Naive thymus-derived CD4-positive, alpha-beta T cell (primary cell): ENCODE data around the gene MROH7. TPM values are rescaled to one million over a fixed set of nuclear protein-coding genes. Genes with fewer than 3 reads are reported as not detected.
A peak's percentile ranks its signal among the peaks of the same experiment; 100 is the strongest.

ENCODE experiments used
- ATAC-seq: fragments of 150-1000 bp; cut with Tn5 transposase; 2 replicates; pipeline ENCODE4 v1.10.0; 2021; ENCODE audit warnings: mild to moderate bottlenecking, moderate library complexity
- CTCF ChIA-PET: fragments of 350-600 bp; sonication (Branson Sonifier 250); formaldehyde crosslinking; loops from one replicate; lab custom pipeline; 2021; ENCODE audit warnings: antibody characterized with exemption; lab: Charles Lee
- POLR2A ChIA-PET: fragments of 350-600 bp; sonication (Branson Sonifier 250); formaldehyde crosslinking; loops from one replicate; lab custom pipeline; 2021; ENCODE audit warnings: antibody characterized with exemption, inconsistent platforms; lab: Charles Lee
- DNase-seq, 9 donors: peaks; one replicate each; pipeline versions ENCODE4 v3.0.0 to v3.0.0-alpha.2; 2020 to 2022; ENCODE audit warnings: mixed read lengths in 1 of 9
- H3K27ac ChIP-seq: one replicate; pipeline ENCODE4 v1.7.0; 2013; ENCODE audit warnings: mild to moderate bottlenecking, low read depth, low read length, moderate library complexity
- H3K27me3 ChIP-seq, 2 donors: one replicate each; pipeline ENCODE4 v1.7.0; 2013; ENCODE audit warnings: low read length in 2 of 2, mild to moderate bottlenecking in 2 of 2, moderate library complexity in 2 of 2; ENCODE audit not compliant: control insufficient read depth in 2 of 2, insufficient read depth in 2 of 2
- H3K36me3 ChIP-seq, 3 experiments: 1 replicate in 2 of 3; 2 replicates in 1 of 3; pipeline ENCODE4 v1.7.0; 2013; ENCODE audit warnings: low read length in 3 of 3, mild to moderate bottlenecking in 3 of 3, moderate library complexity in 1 of 3; ENCODE audit not compliant: insufficient read depth in 3 of 3, control insufficient read depth in 2 of 3
- H3K4me1 ChIP-seq, 2 donors: one replicate each; pipeline ENCODE4 v1.7.0; 2013; ENCODE audit warnings: low read length in 2 of 2, mild to moderate bottlenecking in 2 of 2, moderate library complexity in 1 of 2; ENCODE audit not compliant: control insufficient read depth in 2 of 2, insufficient read depth in 2 of 2
- H3K4me3 ChIP-seq: 2 replicates; pipeline ENCODE4 v1.7.0; 2013; ENCODE audit warnings: mild to moderate bottlenecking, low read length
- H3K9me3 ChIP-seq, 3 experiments: 1 replicate in 2 of 3; 2 replicates in 1 of 3; pipeline ENCODE4 v1.7.0; 2013; ENCODE audit warnings: low read length in 3 of 3; ENCODE audit not compliant: control insufficient read depth in 2 of 3
- H3K27ac Mint-ChIP-seq, 9 donors: one replicate each; pipeline ENCODE4 v1.8.0; 2020 to 2022; ENCODE audit warnings: mixed read lengths in 9 of 9, mild to moderate bottlenecking in 8 of 9, moderate library complexity in 5 of 9, inconsistent platforms in 2 of 9
- H3K27me3 Mint-ChIP-seq, 5 donors: one replicate each; pipeline ENCODE4 v1.8.0; 2021 to 2022; ENCODE audit warnings: mixed read lengths in 5 of 5, mild to moderate bottlenecking in 1 of 5
- H3K36me3 Mint-ChIP-seq, 5 donors: one replicate each; pipeline ENCODE4 v1.8.0; 2020 to 2022; ENCODE audit warnings: mixed read lengths in 5 of 5, mild to moderate bottlenecking in 3 of 5, inconsistent platforms in 1 of 5
- H3K4me1 Mint-ChIP-seq, 7 donors: one replicate each; pipeline ENCODE4 v1.8.0; 2020 to 2022; ENCODE audit warnings: mixed read lengths in 7 of 7, mild to moderate bottlenecking in 3 of 7, inconsistent platforms in 1 of 7
- H3K4me3 Mint-ChIP-seq, 10 donors: one replicate each; pipeline ENCODE4 v1.8.0; 2020 to 2022; ENCODE audit warnings: mild to moderate bottlenecking in 10 of 10, mixed read lengths in 10 of 10, moderate library complexity in 6 of 10, inconsistent platforms in 2 of 10
- H3K9me3 Mint-ChIP-seq, 11 donors: one replicate each; pipeline ENCODE4 v1.8.0; 2020 to 2022; ENCODE audit warnings: mixed read lengths in 11 of 11, mild to moderate bottlenecking in 4 of 11, inconsistent platforms in 1 of 11, moderate library complexity in 1 of 11
- intact Hi-C, 2 donors: fragments of 100-400 bp; cut with micrococcal nuclease; formaldehyde crosslinking; loops; one replicate each; pipeline ENCODE4 v1.15.1; 2023
- polyA plus RNA-seq, 2 donors: library from polyadenylated mRNA; unstranded; fragments of 300-500 nt; fragmentation: Illumina TruSeq; gene quantifications; one replicate each; pipeline ENCODE4 v1.2.3, GENCODE V29; 2021
- total RNA-seq, 6 experiments: library from RNA in 5 of 6; stranded (reverse) in 5 of 6; gene quantifications; 1 replicate in 5 of 6; 2 replicates in 1 of 6; pipeline ENCODE4 v1.2.3 and lab custom pipeline; 2021 to 2026

MROH7 gene
- total and polyA plus RNA-seq, 7 experiments from 2014 or later = 0.15 to 1.9 (median 0.33) TPM; not detected in 3

DNA sequence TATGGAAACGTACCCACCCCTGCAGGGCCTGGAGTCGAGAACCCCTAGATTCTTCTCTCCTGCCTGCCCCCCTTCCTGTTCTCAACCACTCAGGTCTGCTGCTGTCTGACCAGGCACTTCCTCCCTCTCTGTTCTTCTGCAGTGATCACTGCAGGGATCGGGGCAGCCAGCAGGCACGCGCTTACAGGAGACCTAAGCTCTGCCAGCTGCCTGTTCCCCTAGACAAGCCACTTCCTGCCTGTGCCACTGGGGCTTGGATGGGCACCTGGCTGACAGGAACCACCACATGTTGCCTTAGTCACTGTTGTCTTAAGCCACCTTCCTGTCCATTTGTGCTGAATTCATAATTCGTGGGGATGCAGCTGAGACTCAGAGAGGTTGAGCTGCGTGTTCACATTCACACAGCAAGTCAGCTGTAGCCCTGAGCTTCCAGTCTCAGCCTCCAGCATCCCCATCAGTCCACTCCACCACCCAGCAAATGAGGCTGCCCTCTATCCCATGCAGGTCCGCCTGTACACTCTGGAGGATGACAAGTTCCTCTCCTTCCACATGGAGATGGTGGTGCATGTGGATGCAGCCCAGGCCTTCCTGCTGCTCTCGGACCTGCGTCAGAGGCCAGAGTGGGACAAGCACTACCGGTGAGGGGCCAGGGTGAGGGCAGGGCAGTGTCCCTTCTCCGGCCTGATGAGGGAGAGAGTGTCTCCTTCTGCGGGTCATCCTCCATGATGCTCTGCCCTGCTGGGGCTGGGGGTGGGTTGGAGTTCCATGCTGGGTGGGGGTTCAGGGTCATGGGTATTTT, 36.8 kb upstream of the MROH7 start:
- H3K27me3 ChIP-seq = no peaks in the 10 kb centered on the region
- DNase-seq (peak in 8 of 9 donors; percentile 15 to 47 (median 41)), ATAC-seq (peak; percentile 52)
- no peaks in the 10 kb centered on the region for H3K27me3 Mint-ChIP-seq
- H3K4me1 ChIP-seq = peaks cover 0 to 14% of the 10 kb centered on the region in 2 donors
- H3K27ac Mint-ChIP-seq = peak overlapping the region; percentile 33 to 86 (median 75)
- H3K36me3 Mint-ChIP-seq = no peaks in the 10 kb centered on the region
- no peaks in the 10 kb centered on the region for H3K9me3 ChIP-seq
- intact Hi-C loops = no loop called here
- ChIA-PET POLR2A (no interaction called here), CTCF (no interaction called here)
- no peak overlapping the region for H3K27ac ChIP-seq
- peak overlapping the region in 6 of 10 donors; percentile 18 to 56 (median 41) for H3K4me3 Mint-ChIP-seq
- H3K9me3 Mint-ChIP-seq = peaks cover 0 to 1% (median 0%) of the 10 kb centered on the region in 11 donors
- H3K36me3 ChIP-seq = no peaks in the 10 kb centered on the region
- peaks cover 12 to 19% (median 15%) of the 10 kb centered on the region in 7 donors for H3K4me1 Mint-ChIP-seq
- no peak overlapping the region for H3K4me3 ChIP-seq

DNA sequence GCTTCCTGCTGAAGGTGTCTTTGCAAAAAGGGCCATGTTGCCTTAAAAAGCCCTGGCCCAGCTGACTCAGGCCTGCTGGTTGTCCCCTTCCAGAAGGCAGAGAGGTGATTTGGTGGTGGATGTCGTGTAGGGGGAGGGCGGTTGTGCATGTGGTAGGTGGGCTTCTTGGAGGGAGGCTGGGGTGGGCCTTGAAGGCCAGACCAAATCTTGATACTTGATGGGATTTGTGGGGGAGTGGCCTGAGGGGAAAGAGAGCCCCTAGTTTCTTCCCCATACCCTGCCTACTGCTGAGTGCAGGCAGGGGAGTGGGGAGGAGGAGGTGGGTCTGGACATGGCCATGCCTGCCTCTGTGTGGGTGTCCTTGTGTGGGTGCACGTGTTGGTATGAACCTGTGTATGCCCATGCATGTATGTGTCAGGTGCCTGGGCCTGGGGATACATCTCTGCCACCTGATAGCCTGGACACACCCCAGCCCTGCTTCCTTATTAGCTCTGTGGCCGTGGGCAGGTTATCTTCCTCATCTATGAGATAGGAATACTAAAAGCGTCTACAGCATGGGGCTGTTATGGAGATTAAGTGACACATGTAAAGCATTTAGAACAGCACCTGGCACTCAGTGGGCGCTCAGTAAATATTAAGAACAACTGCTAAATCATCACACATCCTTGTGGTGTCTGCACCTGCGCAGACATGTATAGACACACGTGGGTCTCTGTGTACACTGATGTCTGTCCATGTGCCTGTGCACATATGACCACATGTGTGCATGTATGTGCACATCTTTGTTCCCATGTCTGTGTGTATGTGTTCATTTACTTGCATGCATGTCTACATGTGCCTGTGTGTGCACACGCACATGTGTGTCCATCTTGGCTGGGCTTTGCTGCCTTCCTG, 35.2 kb upstream of the MROH7 start:
- POLR2A ChIA-PET = no interaction called here
- DNase-seq (no peak), ATAC-seq (no peak)
- Histone ChIP-seq H3K4me3 (no peak overlapping the region), H3K36me3 (no peaks in the 10 kb centered on the region), H3K27me3 (no peaks in the 10 kb centered on the region), H3K9me3 (no peaks in the 10 kb centered on the region), H3K4me1 (peaks cover 0 to 14% of the 10 kb centered on the region in 2 donors), H3K27ac (no peak overlapping the region)
- no peaks in the 10 kb centered on the region for H3K36me3 Mint-ChIP-seq
- no peaks in the 10 kb centered on the region for H3K27me3 Mint-ChIP-seq
- no peak overlapping the region for H3K4me3 Mint-ChIP-seq
- CTCF ChIA-PET = no interaction called here
- peaks cover 12 to 19% (median 15%) of the 10 kb centered on the region in 7 donors for H3K4me1 Mint-ChIP-seq
- intact Hi-C loops = no loop called here
- H3K27ac Mint-ChIP-seq = peak overlapping the region in 1 of 9 donors; percentile 52
- H3K9me3 Mint-ChIP-seq = peaks cover 0 to 1% (median 0%) of the 10 kb centered on the region in 11 donors

DNA sequence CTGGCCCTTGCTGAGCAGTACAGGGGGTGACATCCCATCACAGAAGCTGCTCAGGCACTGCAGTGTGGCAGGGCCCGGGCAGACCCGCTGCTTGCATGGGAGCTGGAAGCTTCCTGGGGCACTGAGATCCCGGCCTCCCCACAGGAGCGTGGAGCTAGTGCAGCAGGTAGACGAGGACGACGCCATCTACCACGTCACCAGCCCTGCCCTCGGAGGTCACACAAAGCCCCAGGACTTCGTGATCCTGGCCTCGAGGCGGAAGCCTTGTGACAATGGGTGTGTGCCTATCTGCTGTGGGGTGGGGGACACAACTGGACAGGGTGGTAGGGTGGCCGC, 34.6 kb upstream of the MROH7 start:
- no peaks in the 10 kb centered on the region for H3K36me3 Mint-ChIP-seq
- H3K27me3 ChIP-seq = no peaks in the 10 kb centered on the region
- no peaks in the 10 kb centered on the region for H3K9me3 ChIP-seq
- peaks cover 0 to 14% of the 10 kb centered on the region in 2 donors for H3K4me1 ChIP-seq
- no peak overlapping the region for H3K27ac Mint-ChIP-seq
- POLR2A ChIA-PET = no interaction called here
- no peak overlapping the region for H3K27ac ChIP-seq
- no peak overlapping the region for H3K4me3 ChIP-seq
- CTCF ChIA-PET = no interaction called here
- ATAC-seq = no peak
- no peaks in the 10 kb centered on the region for H3K27me3 Mint-ChIP-seq
- intact Hi-C loops = no loop called here
- DNase-seq = no peak
- H3K36me3 ChIP-seq = no peaks in the 10 kb centered on the region
- H3K4me3 Mint-ChIP-seq = no peak overlapping the region
- H3K4me1 Mint-ChIP-seq = peaks cover 12 to 19% (median 15%) of the 10 kb centered on the region in 7 donors
- H3K9me3 Mint-ChIP-seq = peaks cover 0 to 1% (median 0%) of the 10 kb centered on the region in 11 donors

DNA sequence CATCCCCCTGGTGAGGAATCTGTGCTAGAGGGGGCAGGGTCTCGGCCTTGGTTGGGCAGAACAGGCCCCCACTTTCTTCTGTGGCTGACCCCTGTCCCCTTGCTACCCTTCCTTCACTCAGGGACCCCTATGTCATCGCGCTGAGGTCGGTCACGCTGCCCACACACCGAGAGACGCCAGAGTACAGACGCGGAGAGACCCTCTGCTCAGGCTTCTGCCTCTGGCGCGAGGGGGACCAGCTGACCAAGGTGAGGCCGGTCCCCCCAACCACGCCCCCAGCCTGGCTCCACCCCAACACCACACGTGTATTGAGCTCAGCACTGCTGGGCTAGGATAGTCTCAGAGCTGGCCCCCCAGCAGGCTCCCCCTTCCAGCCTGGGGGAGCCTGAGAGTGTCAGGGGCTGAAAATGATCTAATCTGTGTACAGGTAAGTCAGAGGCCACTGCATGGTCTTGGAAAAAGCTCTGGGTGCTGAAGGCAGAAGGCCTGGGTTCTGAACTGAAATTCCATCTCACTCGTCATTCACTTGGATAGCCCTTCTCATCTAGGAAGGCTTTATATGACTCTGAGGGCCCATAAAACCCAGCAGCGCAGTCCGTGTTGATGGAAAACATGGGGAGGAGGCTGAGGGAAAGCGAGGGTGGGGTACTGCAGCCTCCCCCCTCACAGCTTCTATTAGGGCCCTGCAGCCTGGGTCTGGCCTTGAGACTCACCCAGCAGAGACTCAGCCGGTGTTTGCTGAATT, 33.6 kb upstream of the MROH7 start:
- Histone ChIP-seq H3K4me3 (no peak overlapping the region), H3K27me3 (no peaks in the 10 kb centered on the region), H3K36me3 (no peaks in the 10 kb centered on the region), H3K27ac (no peak overlapping the region), H3K9me3 (no peaks in the 10 kb centered on the region), H3K4me1 (peaks cover 0 to 14% of the 10 kb centered on the region in 2 donors)
- POLR2A ChIA-PET = no interaction called here
- Mint-ChIP-seq H3K9me3 (no peaks in the 10 kb centered on the region), H3K4me3 (no peak overlapping the region), H3K36me3 (no peaks in the 10 kb centered on the region), H3K27ac (peak overlapping the region in 1 of 9 donors; percentile 15), H3K27me3 (no peaks in the 10 kb centered on the region), H3K4me1 (peaks cover 12 to 19% (median 15%) of the 10 kb centered on the region in 7 donors)
- DNase-seq (no peak), ATAC-seq (no peak)
- intact Hi-C loops = no loop called here
- CTCF ChIA-PET = no interaction called here

DNA sequence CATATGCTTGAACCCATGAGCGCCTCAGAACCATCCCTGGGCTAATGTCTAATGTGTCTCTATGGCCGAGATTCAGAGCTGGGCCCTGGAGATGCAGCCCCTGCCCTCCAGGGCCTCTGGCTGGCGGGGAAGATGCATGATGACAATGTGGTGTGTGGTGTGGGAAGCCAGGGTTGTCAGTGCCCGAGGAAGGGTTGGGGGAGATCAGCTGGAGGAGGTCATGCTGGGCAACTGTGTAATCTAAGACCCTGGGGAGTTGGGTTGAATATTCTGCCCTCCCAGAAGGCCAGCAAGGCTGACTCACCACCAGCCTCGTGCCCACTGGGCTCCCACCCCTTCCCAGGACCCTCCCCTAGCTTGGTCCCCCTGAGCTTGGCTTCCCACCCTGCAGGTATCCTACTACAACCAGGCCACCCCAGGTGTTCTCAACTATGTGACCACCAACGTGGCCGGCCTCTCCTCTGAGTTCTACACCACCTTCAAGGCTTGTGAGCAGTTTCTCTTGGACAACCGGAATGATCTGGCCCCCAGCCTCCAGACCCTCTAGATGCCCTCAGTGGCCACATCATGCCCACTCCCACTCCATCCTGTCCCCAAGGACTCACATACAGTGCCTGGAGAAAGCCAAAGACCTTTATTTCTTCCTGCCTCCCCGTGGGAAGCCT, 32.9 kb upstream of the MROH7 start:
- intact Hi-C loops = no loop called here
- ChIA-PET POLR2A (no interaction called here), CTCF (no interaction called here)
- H3K9me3 Mint-ChIP-seq = no peaks in the 10 kb centered on the region
- H3K27ac Mint-ChIP-seq = no peak overlapping the region
- Histone ChIP-seq H3K9me3 (no peaks in the 10 kb centered on the region), H3K4me1 (peaks cover 0 to 14% of the 10 kb centered on the region in 2 donors), H3K36me3 (no peaks in the 10 kb centered on the region), H3K27ac (no peak overlapping the region), H3K27me3 (no peaks in the 10 kb centered on the region), H3K4me3 (no peak overlapping the region)
- peaks cover 12 to 19% (median 13%) of the 10 kb centered on the region in 7 donors for H3K4me1 Mint-ChIP-seq
- H3K4me3 Mint-ChIP-seq = no peak overlapping the region
- H3K36me3 Mint-ChIP-seq = no peaks in the 10 kb centered on the region
- no peak for DNase-seq
- no peaks in the 10 kb centered on the region for H3K27me3 Mint-ChIP-seq
- no peak for ATAC-seq

DNA sequence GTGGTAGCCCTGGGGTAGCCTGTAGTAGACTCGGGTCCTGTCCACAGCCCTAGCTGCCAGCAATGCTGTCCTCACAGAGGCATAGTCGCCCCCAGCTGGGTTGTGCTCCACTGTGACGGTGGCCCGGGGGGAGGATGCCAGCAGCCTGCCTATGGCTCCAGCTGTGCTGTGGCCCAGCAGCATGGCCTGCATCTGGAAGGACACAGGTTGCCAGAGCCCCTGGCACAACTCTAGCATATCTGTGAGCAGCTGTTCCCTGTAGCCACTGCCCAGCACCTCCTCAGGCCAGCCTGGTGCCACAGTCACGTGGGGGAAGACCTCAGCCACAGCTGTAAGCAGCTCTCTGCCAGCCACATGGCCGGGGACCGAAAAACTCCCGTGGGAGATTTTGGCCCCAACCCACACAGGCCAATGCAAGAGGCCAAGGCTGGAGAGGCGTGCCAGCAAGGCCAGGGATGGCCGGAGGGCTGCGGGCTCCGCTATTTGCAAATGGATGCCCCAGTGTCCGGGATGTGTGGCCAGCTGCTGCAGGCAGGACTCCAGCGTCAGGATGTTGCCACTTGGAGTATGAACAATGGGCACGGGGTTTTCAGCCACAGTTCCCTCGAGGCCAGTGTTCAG, 32.2 kb upstream of the MROH7 start:
- Mint-ChIP-seq H3K27me3 (no peaks in the 10 kb centered on the region), H3K36me3 (no peaks in the 10 kb centered on the region), H3K9me3 (no peaks in the 10 kb centered on the region), H3K4me3 (no peak overlapping the region), H3K4me1 (peaks cover 6 to 12% (median 9%) of the 10 kb centered on the region in 7 donors), H3K27ac (no peak overlapping the region)
- ChIA-PET POLR2A (no interaction called here), CTCF (no interaction called here)
- ATAC-seq (no peak), DNase-seq (no peak)
- Histone ChIP-seq H3K27me3 (no peaks in the 10 kb centered on the region), H3K27ac (no peak overlapping the region), H3K9me3 (no peaks in the 10 kb centered on the region), H3K4me3 (no peak overlapping the region), H3K4me1 (peaks cover 0 to 7% of the 10 kb centered on the region in 2 donors), H3K36me3 (no peaks in the 10 kb centered on the region)
- intact Hi-C loops = no loop called here
